Upper lobe of left lung (tissue), 4 donors: ENCODE results near the gene ZNF778.

Experiments
- EP300 ChIP-seq, 4 donors: sonication (generic); formaldehyde crosslinking; IDR thresholded peaks; one replicate each; pipeline ENCODE4 v1.5.1; 2017; ENCODE audit warnings: antibody characterized with exemption in 4 of 4, control low read depth in 2 of 4
- POLR2A ChIP-seq, 4 donors: fragments of 450-650 bp; IDR thresholded peaks; one replicate each; pipeline ENCODE4 v1.5.1; 2016 to 2017; ENCODE audit warnings: antibody characterized with exemption in 4 of 4, mild to moderate bottlenecking in 2 of 4
- POLR2AphosphoS5 ChIP-seq, 2 donors: sonication (generic); formaldehyde crosslinking; IDR thresholded peaks; one replicate each; pipeline ENCODE4 v1.5.1; 2017; ENCODE audit warnings: antibody characterized with exemption in 2 of 2
- TF ChIP-seq, protein P1 (sequence below), 6 experiments: fragments of 450-650 bp in 4 of 6; fragments of 200-600 bp in 2 of 6; sonication (generic) in 2 of 6; IDR thresholded peaks; one replicate each; pipeline ENCODE4 v1.5.1; 2016 to 2019; ENCODE audit warnings: antibody characterized with exemption in 6 of 6

GRCh38 chr16:89178453-89179147, 38.9 kb upstream of the ZNF778 start:
- TF ChIP-seq, protein P1, sequence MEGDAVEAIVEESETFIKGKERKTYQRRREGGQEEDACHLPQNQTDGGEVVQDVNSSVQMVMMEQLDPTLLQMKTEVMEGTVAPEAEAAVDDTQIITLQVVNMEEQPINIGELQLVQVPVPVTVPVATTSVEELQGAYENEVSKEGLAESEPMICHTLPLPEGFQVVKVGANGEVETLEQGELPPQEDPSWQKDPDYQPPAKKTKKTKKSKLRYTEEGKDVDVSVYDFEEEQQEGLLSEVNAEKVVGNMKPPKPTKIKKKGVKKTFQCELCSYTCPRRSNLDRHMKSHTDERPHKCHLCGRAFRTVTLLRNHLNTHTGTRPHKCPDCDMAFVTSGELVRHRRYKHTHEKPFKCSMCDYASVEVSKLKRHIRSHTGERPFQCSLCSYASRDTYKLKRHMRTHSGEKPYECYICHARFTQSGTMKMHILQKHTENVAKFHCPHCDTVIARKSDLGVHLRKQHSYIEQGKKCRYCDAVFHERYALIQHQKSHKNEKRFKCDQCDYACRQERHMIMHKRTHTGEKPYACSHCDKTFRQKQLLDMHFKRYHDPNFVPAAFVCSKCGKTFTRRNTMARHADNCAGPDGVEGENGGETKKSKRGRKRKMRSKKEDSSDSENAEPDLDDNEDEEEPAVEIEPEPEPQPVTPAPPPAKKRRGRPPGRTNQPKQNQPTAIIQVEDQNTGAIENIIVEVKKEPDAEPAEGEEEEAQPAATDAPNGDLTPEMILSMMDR (IDR thresholded peaks at IDR 0.05) = no peak
- TF ChIP-seq POLR2AphosphoS5 (IDR thresholded peaks at IDR 0.05) (no peak), POLR2A (IDR thresholded peaks at IDR 0.05) (no peak), EP300 (IDR thresholded peaks at IDR 0.05) (no peak)
